GM19467 (cell line): ENCODE measurements around the gene MAPK14.

Experiments used
- ATAC-seq: cut with Tn5 transposase; IDR thresholded peaks from one replicate; pipeline ENCODE4 v1.9.1; 2021; ENCODE audit warnings: mild to moderate bottlenecking, moderate library complexity; ENCODE audit not compliant: unreplicated experiment

Gene MAPK14

GRCh38 chr6:36132246-36132895, 104.8 kb downstream of the MAPK14 start:
- no peak for ATAC-seq

- ATAC-seq, result no peak
These were observed 105.5 kb downstream of the MAPK14 start for GRCh38 chr6:36133148-36133547.

- no peak for ATAC-seq
These were observed 106.3 kb downstream of the MAPK14 start for GRCh38 chr6:36133912-36134311.

GRCh38 chr6:36135053-36135731, 107.6 kb downstream of the MAPK14 start:
- no peak for ATAC-seq

- ATAC-seq, result no peak
These were observed 108.4 kb downstream of the MAPK14 start for GRCh38 chr6:36136034-36136433.

GRCh38 chr6:36136551-36136950, 108.9 kb downstream of the MAPK14 start:
- no peak for ATAC-seq

GRCh38 chr6:36138667-36139066, 111.1 kb downstream of the MAPK14 start:
- ATAC-seq, result no peak

GRCh38 chr6:36139431-36139830, 111.8 kb downstream of the MAPK14 start:
- ATAC-seq, result no peak

GRCh38 chr6:36139991-36140710, 112.5 kb downstream of the MAPK14 start:
- no peak for ATAC-seq

- no peak for ATAC-seq
These were observed 113.5 kb downstream of the MAPK14 start for GRCh38 chr6:36141091-36141490.

- ATAC-seq, result no peak
These were observed 114.4 kb downstream of the MAPK14 start for GRCh38 chr6:36141961-36142360.

- no peak for ATAC-seq
These were observed 115.6 kb downstream of the MAPK14 start for GRCh38 chr6:36142971-36143838.

- ATAC-seq, result no peak
These were observed 117.9 kb downstream of the MAPK14 start for GRCh38 chr6:36145495-36145894.

GRCh38 chr6:36147294-36147693, 119.7 kb downstream of the MAPK14 start:
- no peak for ATAC-seq

GRCh38 chr6:36149476-36149875, 121.9 kb downstream of the MAPK14 start:
- ATAC-seq, result no peak

- no peak for ATAC-seq
These were observed 122.7 kb downstream of the MAPK14 start for GRCh38 chr6:36150283-36150682.

- no peak for ATAC-seq
These were observed 126.7 kb downstream of the MAPK14 start for GRCh38 chr6:36154286-36154685.

GRCh38 chr6:36155662-36156061, 128.1 kb downstream of the MAPK14 start:
- no peak for ATAC-seq

- no peak for ATAC-seq
These were observed 132.6 kb downstream of the MAPK14 start for GRCh38 chr6:36160147-36160760.
